ENCODE results near the gene BLMH. TPM values are rescaled to one million over a fixed set of nuclear protein-coding genes. Genes with fewer than 3 reads are reported as not detected.

Gene BLMH
- 63.0 TPM for polyA plus RNA-seq (2013, experiment 1 of 2)
- 62.7 TPM for polyA plus RNA-seq (2013, experiment 2 of 2)

- Histone ChIP-seq H3K27me3 (ENCODE audit: control insufficient read depth in 3 of 3, insufficient read depth in 3 of 3, low read depth in 1 of 3, low read length in 3 of 3) (peaks cover 0 to 32% (median 0%) of the 10 kb centered on the region in 3 experiments), H3K23ac (ENCODE audit: low read depth, low read length, poor library complexity) (peak within 1 kb of the TSS; percentile 83), H3K4ac (ENCODE audit: low read length) (no peak within 1 kb of the TSS), H2BK120ac (ENCODE audit: low read depth, low read length) (peak within 1 kb of the TSS; percentile 41), H3K18ac (ENCODE audit: low read length) (peak within 1 kb of the TSS; percentile 97), H3K27ac (replicated peaks; ENCODE audit: low read length) (no peak within 1 kb of the TSS), H2BK15ac (ENCODE audit: low read length) (peak within 1 kb of the TSS; percentile 83), H3K4me3 (ENCODE audit: low read length in 2 of 2) (peak within 1 kb of the TSS; percentile 68 to 96), H2AK5ac (ENCODE audit: low read depth, low read length) (no peak within 1 kb of the TSS), H3K79me1 (ENCODE audit: low read depth, low read length) (no peaks in the 10 kb centered on the region), H3K14ac (ENCODE audit: low read length) (no peak within 1 kb of the TSS), H3K4me2 (ENCODE audit: insufficient read depth, low read length, poor library complexity, severe bottlenecking) (peak within 1 kb of the TSS; percentile 79), H2BK5ac (ENCODE audit: low read length) (peak within 1 kb of the TSS; percentile 88), H3K4me1 (ENCODE audit: control insufficient read depth in 2 of 2, insufficient read depth in 1 of 2, low read depth in 1 of 2, low read length in 2 of 2) (peaks cover 5% of the 10 kb centered on the region in 2 donors), H3K9me3 (replicated peaks in 1 of 2; ENCODE audit: control insufficient read depth in 2 of 2, insufficient read depth in 1 of 2, low read depth in 1 of 2, low read length in 2 of 2) (no peaks in the 10 kb centered on the region), H3K36me3 (replicated peaks in 1 of 2; ENCODE audit: control insufficient read depth in 2 of 2, insufficient read depth in 2 of 2, low read length in 2 of 2) (peaks cover 8 to 29% of the 10 kb centered on the region in 2 donors), H4K91ac (ENCODE audit: low read depth, low read length, poor library complexity) (no peak within 1 kb of the TSS), H4K8ac (ENCODE audit: low read depth, low read length) (no peak within 1 kb of the TSS), H3K9ac (ENCODE audit: low read depth, low read length, poor library complexity) (peak within 1 kb of the TSS; percentile 93), H2BK12ac (ENCODE audit: low read length) (no peak within 1 kb of the TSS), H2AFZ (ENCODE audit: low read length) (peak within 1 kb of the TSS; percentile 97)
- peak; percentile 73 for DNase-seq (ENCODE audit: low spot score)
- WGBS, 2 donors (ENCODE audit: extremely low coverage in 2 of 2, insufficient read length in 2 of 2, insufficient replicate concordance in 1 of 2) = no CpG with 5 or more reads among the region's 89 CpGs
Measured at GRCh38 chr17:30291543-30292285, at the start of gene BLMH. BLMH (minus strand) TSS chr17:30291944; CDS start chr17:30291819, 125 bp downstream.

- Histone ChIP-seq H2BK15ac (ENCODE audit: low read length) (no peak overlapping the region), H3K27me3 (ENCODE audit: control insufficient read depth in 3 of 3, insufficient read depth in 3 of 3, low read depth in 1 of 3, low read length in 3 of 3) (no peaks in the 10 kb centered on the region), H3K4ac (ENCODE audit: low read length) (no peak overlapping the region), H3K9ac (ENCODE audit: low read depth, low read length, poor library complexity) (no peak overlapping the region), H3K4me1 (ENCODE audit: control insufficient read depth in 2 of 2, insufficient read depth in 1 of 2, low read depth in 1 of 2, low read length in 2 of 2) (peaks cover 6 to 18% of the 10 kb centered on the region in 2 donors), H3K4me3 (ENCODE audit: low read length in 2 of 2) (peak overlapping the region in 1 of 2 donors; percentile 40), H2BK12ac (ENCODE audit: low read length) (no peak overlapping the region), H4K8ac (ENCODE audit: low read depth, low read length) (no peak overlapping the region), H3K14ac (ENCODE audit: low read length) (no peak overlapping the region), H2AK5ac (ENCODE audit: low read depth, low read length) (no peak overlapping the region), H2AFZ (ENCODE audit: low read length) (peak overlapping the region; percentile 86), H3K79me1 (ENCODE audit: low read depth, low read length) (no peaks in the 10 kb centered on the region), H3K23ac (ENCODE audit: low read depth, low read length, poor library complexity) (no peak overlapping the region), H2BK5ac (ENCODE audit: low read length) (no peak overlapping the region), H2BK120ac (ENCODE audit: low read depth, low read length) (no peak overlapping the region), H3K36me3 (replicated peaks in 1 of 2; ENCODE audit: control insufficient read depth in 2 of 2, insufficient read depth in 2 of 2, low read length in 2 of 2) (no peaks in the 10 kb centered on the region), H3K9me3 (replicated peaks in 1 of 2; ENCODE audit: control insufficient read depth in 2 of 2, insufficient read depth in 1 of 2, low read depth in 1 of 2, low read length in 2 of 2) (no peaks in the 10 kb centered on the region), H4K91ac (ENCODE audit: low read depth, low read length, poor library complexity) (no peak overlapping the region), H3K27ac (replicated peaks; ENCODE audit: low read length) (no peak overlapping the region), H3K4me2 (ENCODE audit: insufficient read depth, low read length, poor library complexity, severe bottlenecking) (no peak overlapping the region), H3K18ac (ENCODE audit: low read length) (no peak overlapping the region)
- no CpG with 5 or more reads among the region's 6 CpGs for WGBS, 2 donors (ENCODE audit: extremely low coverage in 2 of 2, insufficient read length in 2 of 2, insufficient replicate concordance in 1 of 2)
- no peak for DNase-seq (ENCODE audit: low spot score)
Measured at GRCh38 chr17:30340801-30341356, 49.1 kb upstream of the BLMH start.

GRCh38 chr17:30339086-30339485, 47.3 kb upstream of the BLMH start:
- no peak overlapping the region for H3K4ac ChIP-seq (ENCODE audit: low read length)
- WGBS, 2 donors (ENCODE audit: extremely low coverage in 2 of 2, insufficient read length in 2 of 2, insufficient replicate concordance in 1 of 2) = no CpG with 5 or more reads among the region's 2 CpGs

GRCh38 chr17:30337393-30337999, 45.8 kb upstream of the BLMH start:
- no CpG with 5 or more reads among the region's 1 CpG for WGBS, 2 donors (ENCODE audit: extremely low coverage in 2 of 2, insufficient read length in 2 of 2, insufficient replicate concordance in 1 of 2)
- Histone ChIP-seq H3K4me3 (ENCODE audit: low read length in 2 of 2) (no peak overlapping the region), H2BK120ac (ENCODE audit: low read depth, low read length) (no peak overlapping the region), H2AK5ac (ENCODE audit: low read depth, low read length) (no peak overlapping the region), H3K18ac (ENCODE audit: low read length) (no peak overlapping the region), H3K14ac (ENCODE audit: low read length) (no peak overlapping the region), H3K27me3 (ENCODE audit: control insufficient read depth in 3 of 3, insufficient read depth in 3 of 3, low read depth in 1 of 3, low read length in 3 of 3) (no peaks in the 10 kb centered on the region), H3K27ac (replicated peaks; ENCODE audit: low read length) (no peak overlapping the region), H4K91ac (ENCODE audit: low read depth, low read length, poor library complexity) (no peak overlapping the region), H3K4ac (ENCODE audit: low read length) (no peak overlapping the region), H4K8ac (ENCODE audit: low read depth, low read length) (no peak overlapping the region), H3K36me3 (replicated peaks in 1 of 2; ENCODE audit: control insufficient read depth in 2 of 2, insufficient read depth in 2 of 2, low read length in 2 of 2) (no peaks in the 10 kb centered on the region), H2BK5ac (ENCODE audit: low read length) (no peak overlapping the region), H3K79me1 (ENCODE audit: low read depth, low read length) (no peaks in the 10 kb centered on the region), H2AFZ (ENCODE audit: low read length) (peak overlapping the region; percentile 82), H3K23ac (ENCODE audit: low read depth, low read length, poor library complexity) (no peak overlapping the region), H2BK12ac (ENCODE audit: low read length) (no peak overlapping the region), H3K4me1 (ENCODE audit: control insufficient read depth in 2 of 2, insufficient read depth in 1 of 2, low read depth in 1 of 2, low read length in 2 of 2) (peaks cover 4 to 5% of the 10 kb centered on the region in 2 donors), H3K9me3 (replicated peaks in 1 of 2; ENCODE audit: control insufficient read depth in 2 of 2, insufficient read depth in 1 of 2, low read depth in 1 of 2, low read length in 2 of 2) (no peaks in the 10 kb centered on the region), H2BK15ac (ENCODE audit: low read length) (no peak overlapping the region), H3K4me2 (ENCODE audit: insufficient read depth, low read length, poor library complexity, severe bottlenecking) (no peak overlapping the region), H3K9ac (ENCODE audit: low read depth, low read length, poor library complexity) (no peak overlapping the region)
- DNase-seq (ENCODE audit: low spot score) = no peak

More at GRCh38 chr17:30339086-30339485, 47.3 kb upstream of the BLMH start:
- H3K4me2 ChIP-seq (ENCODE audit: insufficient read depth, low read length, poor library complexity, severe bottlenecking) = no peak overlapping the region
- H3K27me3 ChIP-seq (ENCODE audit: control insufficient read depth in 3 of 3, insufficient read depth in 3 of 3, low read depth in 1 of 3, low read length in 3 of 3) = no peaks in the 10 kb centered on the region
- H3K27ac ChIP-seq (replicated peaks; ENCODE audit: low read length) = no peak overlapping the region
- no peak overlapping the region for H2AFZ ChIP-seq (ENCODE audit: low read length)
- H3K4me3 ChIP-seq (ENCODE audit: low read length in 2 of 2) = no peak overlapping the region
- H2BK120ac ChIP-seq (ENCODE audit: low read depth, low read length) = no peak overlapping the region
- no peak overlapping the region for H3K18ac ChIP-seq (ENCODE audit: low read length)
- no peak overlapping the region for H2BK15ac ChIP-seq (ENCODE audit: low read length)
- no peaks in the 10 kb centered on the region for H3K36me3 ChIP-seq (replicated peaks in 1 of 2; ENCODE audit: control insufficient read depth in 2 of 2, insufficient read depth in 2 of 2, low read length in 2 of 2)
- H4K91ac ChIP-seq (ENCODE audit: low read depth, low read length, poor library complexity) = no peak overlapping the region
- H3K14ac ChIP-seq (ENCODE audit: low read length) = no peak overlapping the region
- no peaks in the 10 kb centered on the region for H3K9me3 ChIP-seq (replicated peaks in 1 of 2; ENCODE audit: control insufficient read depth in 2 of 2, insufficient read depth in 1 of 2, low read depth in 1 of 2, low read length in 2 of 2)
- H2BK5ac ChIP-seq (ENCODE audit: low read length) = no peak overlapping the region
- no peak overlapping the region for H2AK5ac ChIP-seq (ENCODE audit: low read depth, low read length)
- H2BK12ac ChIP-seq (ENCODE audit: low read length) = no peak overlapping the region
- H3K4me1 ChIP-seq (ENCODE audit: control insufficient read depth in 2 of 2, insufficient read depth in 1 of 2, low read depth in 1 of 2, low read length in 2 of 2) = peaks cover 4 to 9% of the 10 kb centered on the region in 2 donors
- no peak for DNase-seq (ENCODE audit: low spot score)
- H3K23ac ChIP-seq (ENCODE audit: low read depth, low read length, poor library complexity) = no peak overlapping the region
- H3K9ac ChIP-seq (ENCODE audit: low read depth, low read length, poor library complexity) = no peak overlapping the region
- H3K79me1 ChIP-seq (ENCODE audit: low read depth, low read length) = no peaks in the 10 kb centered on the region
- no peak overlapping the region for H4K8ac ChIP-seq (ENCODE audit: low read depth, low read length)
